A673 (cell line): ENCODE data around the gene IDH1. TPM values are rescaled to one million over a fixed set of nuclear protein-coding genes. Genes with fewer than 3 reads are reported as not detected.
"Not testable (repeated sequence)": the region's sequence is repeated elsewhere in the genome, so short reads cannot be mapped to it uniquely, and the experiment has no call there.

Experiments used
- BruUV-seq: library from RNA; stranded (reverse); fragments of 400-500 nt; replicated peaks from 2 replicates; lab custom pipeline; 2021; lab: Mats Ljungman, UMichigan
- CTCF ChIA-PET: fragments of 300-600 bp; sonication (Branson Sonifier 250); formaldehyde crosslinking; loops from one replicate; lab custom pipeline; 2022; ENCODE audit warnings: antibody characterized with exemption; lab: Charles Lee
- POLR2A ChIA-PET: fragments of 300-600 bp; sonication (Branson Sonifier 250); formaldehyde crosslinking; loops from one replicate; lab custom pipeline; 2022; ENCODE audit warnings: antibody characterized with exemption; ENCODE audit not compliant: low non-redundant PET; lab: Charles Lee
- DNase-seq: peaks from one replicate; pipeline ENCODE4 v3.0.0-alpha.2; 2015; ENCODE audit warnings: low spot score
- H3K27ac ChIP-seq: fragments of 200-600 bp; sonication (generic); 2 replicates; pipeline ENCODE4 v1.5.1; 2016; ENCODE audit warnings: mixed run types, low read depth, mild to moderate bottlenecking, mixed read lengths, antibody characterized with exemption, low read length; ENCODE audit not compliant: poor library complexity, severe bottlenecking
- H3K27me3 ChIP-seq: fragments of 200-600 bp; sonication (generic); replicated peaks from 2 replicates; pipeline ENCODE4 v1.6.1; 2017; ENCODE audit warnings: mixed run types, low read depth, mild to moderate bottlenecking, mixed read lengths, antibody characterized with exemption, low read length; ENCODE audit not compliant: insufficient read depth, poor library complexity
- H3K36me3 ChIP-seq: fragments of 200-600 bp; sonication (generic); 2 replicates; pipeline ENCODE4 v1.6.1; 2016; ENCODE audit warnings: mixed run types, mild to moderate bottlenecking, mixed read lengths, antibody characterized with exemption, low read length; ENCODE audit not compliant: insufficient read depth, poor library complexity, severe bottlenecking
- H3K4me1 ChIP-seq: fragments of 200-600 bp; sonication (generic); 2 replicates; pipeline ENCODE4 v1.6.1; 2017; ENCODE audit warnings: mixed run types, mild to moderate bottlenecking, mixed read lengths, antibody characterized with exemption, low read length; ENCODE audit not compliant: insufficient read depth, poor library complexity, severe bottlenecking
- H3K4me3 ChIP-seq: fragments of 200-600 bp; sonication (generic); 2 replicates; pipeline ENCODE4 v1.5.1; 2016; ENCODE audit warnings: low read depth, mixed run types, mild to moderate bottlenecking, mixed read lengths, low read length; ENCODE audit not compliant: poor library complexity, severe bottlenecking
- H3K9me3 ChIP-seq: fragments of 200-600 bp; sonication (generic); 2 replicates; pipeline ENCODE4 v1.6.1; 2016; ENCODE audit warnings: mixed run types, low read depth, mild to moderate bottlenecking, mixed read lengths, antibody characterized with exemption, low read length; ENCODE audit not compliant: poor library complexity, severe bottlenecking
- EZH2 ChIP-seq: fragments of 200-600 bp; sonication (generic); IDR thresholded peaks from 2 replicates; pipeline ENCODE4 v1.6.1; 2017; ENCODE audit warnings: borderline replicate concordance, low read depth, mild to moderate bottlenecking, mixed read lengths, antibody characterized with exemption, low read length; ENCODE audit not compliant: poor library complexity, severe bottlenecking
- intact Hi-C: fragments of 100-400 bp; cut with micrococcal nuclease; formaldehyde crosslinking; loops from one replicate; pipeline ENCODE4 v1.10.0; 2022; ENCODE audit not compliant: unreplicated experiment
- total RNA-seq: library from RNA; stranded (reverse); gene quantifications from 2 replicates; pipeline ENCODE4 v1.2.3, GENCODE V29; 2021
- TF ChIP-seq, protein P1 (sequence below): fragments of 300-800, 200-600 bp; sonication (generic); conservative IDR thresholded peaks from 2 replicates; pipeline ENCODE4 v1.5.1; 2017; ENCODE audit warnings: low read depth, mild to moderate bottlenecking, antibody characterized with exemption, low read length, moderate library complexity, mixed read lengths

The IDH1 gene
- total RNA-seq, 1 experiment from 2014 or later = 191 TPM

DNA sequence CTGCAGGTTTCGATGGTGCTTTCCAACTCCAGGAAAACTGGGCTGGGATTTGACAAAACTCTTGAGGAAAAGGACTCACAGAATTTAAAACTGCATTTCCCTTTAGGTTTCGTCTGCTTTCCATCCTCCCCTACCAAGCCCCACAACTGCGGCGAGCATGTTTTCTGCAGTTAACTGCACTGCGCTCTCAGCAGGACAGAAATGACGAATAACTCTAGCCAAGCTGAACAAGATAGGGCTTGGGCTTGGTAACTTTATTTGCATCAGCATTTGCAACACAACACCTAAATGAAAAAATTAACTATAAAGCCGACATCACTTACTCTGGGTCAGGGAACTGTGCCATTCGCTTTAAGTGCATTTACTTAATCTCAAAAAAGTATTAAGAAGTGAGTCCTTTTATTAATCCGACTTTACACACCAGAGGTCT, 10.5 kb upstream of the IDH1 start:
- intact Hi-C loops = loop anchor here (10.0 kb wide), 1 partner anchor 641 kb away; the partner anchor contains the start of gene METTL21A

DNA sequence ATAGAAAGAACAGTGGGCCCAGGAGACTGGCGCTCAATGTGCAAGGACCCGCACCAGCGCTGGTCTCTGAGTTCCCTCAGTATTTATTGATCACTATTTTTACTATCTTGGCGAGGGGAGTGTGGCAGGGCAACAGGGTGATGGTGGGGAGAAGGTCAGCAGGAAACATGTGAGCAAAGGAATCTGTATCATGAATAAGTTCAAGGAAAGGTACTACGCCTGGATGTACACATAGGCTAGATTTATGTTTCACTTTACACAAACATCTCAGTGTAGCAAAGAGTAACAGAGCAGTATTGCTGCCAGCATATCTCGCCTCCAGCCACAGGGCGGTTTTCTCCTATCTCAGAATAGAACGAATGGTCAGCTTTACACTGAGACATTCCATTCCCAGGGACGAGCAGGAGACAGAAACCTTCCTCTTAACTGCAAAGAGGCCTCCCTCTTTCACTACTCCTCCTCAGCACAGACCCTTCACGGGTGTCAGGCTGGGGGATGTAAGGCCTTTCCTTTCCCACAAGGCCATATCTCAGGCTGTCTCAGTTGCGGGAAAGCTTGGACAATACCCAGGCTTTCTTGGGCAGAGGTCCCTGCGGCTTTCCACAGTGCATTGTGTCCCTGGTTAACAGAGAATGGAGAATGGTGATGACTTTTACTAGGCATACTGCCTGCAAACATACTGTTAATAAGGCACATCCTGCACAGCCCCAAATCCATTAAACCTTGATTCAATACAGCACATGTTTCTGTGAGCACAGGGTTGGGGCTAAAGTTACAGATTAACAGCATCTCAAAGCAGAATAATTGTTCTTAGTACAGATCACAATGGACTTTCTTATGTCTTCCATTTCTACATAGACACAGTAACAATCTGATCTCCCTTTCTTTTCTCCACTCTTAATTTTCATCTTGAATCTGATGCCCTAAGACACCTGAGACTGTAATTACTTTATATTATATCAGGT, 2.3 kb upstream of the IDH1 start:
- H3K27ac ChIP-seq, POLR2A ChIA-PET, H3K4me3 ChIP-seq, DNase-seq, H3K4me1 ChIP-seq, BruUV-seq, H3K27me3 ChIP-seq, H3K9me3 ChIP-seq, CTCF ChIA-PET: not testable (repeated sequence)
- intact Hi-C loops = loop anchor here (10.0 kb wide), 1 partner anchor 512 kb away; no protein-coding TSS in a partner anchor
- peaks cover 15% of the 10 kb centered on the region for H3K36me3 ChIP-seq

More for the DNA sequence above, 10.5 kb upstream of the IDH1 start:
- Histone ChIP-seq H3K27ac (peak overlapping the region; percentile 89), H3K36me3 (no peaks in the 10 kb centered on the region), H3K27me3 (no peaks in the 10 kb centered on the region), H3K4me1 (peaks cover 17% of the 10 kb centered on the region), H3K4me3 (peak overlapping the region; percentile 86), H3K9me3 (peaks cover 7% of the 10 kb centered on the region)
- DNase-seq = peak; percentile 66
- ChIA-PET POLR2A (no interaction called here), CTCF (interaction anchor here (0.9 kb wide), 1 partner anchor 10 kb away, joined by 3 read pairs; the partner anchor contains the start of gene IDH1)
- TF ChIP-seq EZH2 = no peak
- TF ChIP-seq, protein P1, sequence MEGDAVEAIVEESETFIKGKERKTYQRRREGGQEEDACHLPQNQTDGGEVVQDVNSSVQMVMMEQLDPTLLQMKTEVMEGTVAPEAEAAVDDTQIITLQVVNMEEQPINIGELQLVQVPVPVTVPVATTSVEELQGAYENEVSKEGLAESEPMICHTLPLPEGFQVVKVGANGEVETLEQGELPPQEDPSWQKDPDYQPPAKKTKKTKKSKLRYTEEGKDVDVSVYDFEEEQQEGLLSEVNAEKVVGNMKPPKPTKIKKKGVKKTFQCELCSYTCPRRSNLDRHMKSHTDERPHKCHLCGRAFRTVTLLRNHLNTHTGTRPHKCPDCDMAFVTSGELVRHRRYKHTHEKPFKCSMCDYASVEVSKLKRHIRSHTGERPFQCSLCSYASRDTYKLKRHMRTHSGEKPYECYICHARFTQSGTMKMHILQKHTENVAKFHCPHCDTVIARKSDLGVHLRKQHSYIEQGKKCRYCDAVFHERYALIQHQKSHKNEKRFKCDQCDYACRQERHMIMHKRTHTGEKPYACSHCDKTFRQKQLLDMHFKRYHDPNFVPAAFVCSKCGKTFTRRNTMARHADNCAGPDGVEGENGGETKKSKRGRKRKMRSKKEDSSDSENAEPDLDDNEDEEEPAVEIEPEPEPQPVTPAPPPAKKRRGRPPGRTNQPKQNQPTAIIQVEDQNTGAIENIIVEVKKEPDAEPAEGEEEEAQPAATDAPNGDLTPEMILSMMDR = no peak
- TSS peak; percentile 93 for BruUV-seq

DNA sequence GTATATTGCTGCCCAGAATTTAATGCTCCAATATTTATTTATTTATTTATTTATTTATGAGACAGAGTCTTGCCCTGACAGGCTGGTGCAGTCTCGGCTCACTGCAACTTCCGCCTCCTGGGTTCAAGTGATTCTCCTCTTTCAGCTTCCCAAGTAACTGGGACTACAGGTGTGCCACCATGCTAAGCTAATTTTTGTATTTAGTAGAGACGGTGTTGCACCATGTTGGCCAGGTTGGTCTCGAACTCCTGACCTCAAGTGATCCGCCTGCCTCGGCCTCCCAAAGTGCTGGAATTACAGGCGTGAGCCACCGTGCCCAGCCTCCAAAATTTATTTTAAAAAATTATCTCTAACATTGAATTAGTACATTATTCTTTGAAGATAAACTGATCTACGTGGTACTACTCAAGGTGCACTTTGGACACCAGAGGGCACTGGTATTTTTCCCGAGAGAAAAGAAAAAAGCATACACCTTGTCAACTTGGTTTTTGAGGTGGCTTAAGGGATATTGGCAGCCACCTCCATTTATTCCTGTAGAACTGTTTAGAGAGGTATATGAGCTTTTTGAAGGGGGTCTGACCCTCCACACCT, 1.4 kb upstream of the IDH1 start:
- Histone ChIP-seq H3K36me3 (peaks cover 24% of the 10 kb centered on the region), H3K27me3 (no peaks in the 10 kb centered on the region), H3K4me1 (peaks cover 10% of the 10 kb centered on the region), H3K9me3 (no peaks in the 10 kb centered on the region), H3K27ac (no peak overlapping the region), H3K4me3 (no peak overlapping the region)
- no TSS peak for BruUV-seq
- ChIA-PET CTCF (no interaction called here), POLR2A (no interaction called here)
- intact Hi-C loops = loop anchor here (10.0 kb wide), 1 partner anchor 511 kb away; no protein-coding TSS in a partner anchor
- no peak for TF ChIP-seq EZH2
- TF ChIP-seq, protein P1 = peak; percentile 26; the same call in 1 of the 2 replicates
- DNase-seq = no peak
